AG04449 (cell line): ENCODE measurements around the gene SCART1.

ENCODE experiments used
- CTCF ChIA-PET: fragments of 350-600 bp; formaldehyde crosslinking; extraction: SDS; loops from one replicate; lab custom pipeline; 2021; ENCODE audit warnings: antibody characterized with exemption; lab: Yijun Ruan, JAX
- POLR2A ChIA-PET: fragments of 400-600, 350-600 bp; formaldehyde crosslinking; extraction: SDS; loops from one replicate; lab custom pipeline; 2020; ENCODE audit warnings: antibody characterized with exemption, inconsistent platforms; lab: Yijun Ruan, JAX
- DNase-seq: peaks from one replicate; pipeline ENCODE4 v3.0.0-alpha.2; 2010; ENCODE audit warnings: low read depth, low spot score
- H3K4me3 ChIP-seq: 2 replicates; pipeline ENCODE4 v1.5.1; 2011; ENCODE audit warnings: low read depth, mild to moderate bottlenecking, control low read depth, low read length
- TF ChIP-seq, protein P1 (sequence below): IDR thresholded peaks from one replicate; pipeline ENCODE4 v1.5.1; 2011; ENCODE audit warnings: mild to moderate bottlenecking, moderate library complexity, low read length, control low read depth, inconsistent platforms; ENCODE audit not compliant: insufficient read depth; ENCODE audit errors: missing control alignments

SCART1 gene

GRCh38 chr10:133415752-133416151, 38.0 kb upstream of the SCART1 start:
- DNase-seq: no peak
- POLR2A ChIA-PET: no interaction called here
- CTCF ChIA-PET: no interaction called here
- no peak overlapping the region for H3K4me3 ChIP-seq
- TF ChIP-seq, protein P1, sequence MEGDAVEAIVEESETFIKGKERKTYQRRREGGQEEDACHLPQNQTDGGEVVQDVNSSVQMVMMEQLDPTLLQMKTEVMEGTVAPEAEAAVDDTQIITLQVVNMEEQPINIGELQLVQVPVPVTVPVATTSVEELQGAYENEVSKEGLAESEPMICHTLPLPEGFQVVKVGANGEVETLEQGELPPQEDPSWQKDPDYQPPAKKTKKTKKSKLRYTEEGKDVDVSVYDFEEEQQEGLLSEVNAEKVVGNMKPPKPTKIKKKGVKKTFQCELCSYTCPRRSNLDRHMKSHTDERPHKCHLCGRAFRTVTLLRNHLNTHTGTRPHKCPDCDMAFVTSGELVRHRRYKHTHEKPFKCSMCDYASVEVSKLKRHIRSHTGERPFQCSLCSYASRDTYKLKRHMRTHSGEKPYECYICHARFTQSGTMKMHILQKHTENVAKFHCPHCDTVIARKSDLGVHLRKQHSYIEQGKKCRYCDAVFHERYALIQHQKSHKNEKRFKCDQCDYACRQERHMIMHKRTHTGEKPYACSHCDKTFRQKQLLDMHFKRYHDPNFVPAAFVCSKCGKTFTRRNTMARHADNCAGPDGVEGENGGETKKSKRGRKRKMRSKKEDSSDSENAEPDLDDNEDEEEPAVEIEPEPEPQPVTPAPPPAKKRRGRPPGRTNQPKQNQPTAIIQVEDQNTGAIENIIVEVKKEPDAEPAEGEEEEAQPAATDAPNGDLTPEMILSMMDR: no peak

DNA sequence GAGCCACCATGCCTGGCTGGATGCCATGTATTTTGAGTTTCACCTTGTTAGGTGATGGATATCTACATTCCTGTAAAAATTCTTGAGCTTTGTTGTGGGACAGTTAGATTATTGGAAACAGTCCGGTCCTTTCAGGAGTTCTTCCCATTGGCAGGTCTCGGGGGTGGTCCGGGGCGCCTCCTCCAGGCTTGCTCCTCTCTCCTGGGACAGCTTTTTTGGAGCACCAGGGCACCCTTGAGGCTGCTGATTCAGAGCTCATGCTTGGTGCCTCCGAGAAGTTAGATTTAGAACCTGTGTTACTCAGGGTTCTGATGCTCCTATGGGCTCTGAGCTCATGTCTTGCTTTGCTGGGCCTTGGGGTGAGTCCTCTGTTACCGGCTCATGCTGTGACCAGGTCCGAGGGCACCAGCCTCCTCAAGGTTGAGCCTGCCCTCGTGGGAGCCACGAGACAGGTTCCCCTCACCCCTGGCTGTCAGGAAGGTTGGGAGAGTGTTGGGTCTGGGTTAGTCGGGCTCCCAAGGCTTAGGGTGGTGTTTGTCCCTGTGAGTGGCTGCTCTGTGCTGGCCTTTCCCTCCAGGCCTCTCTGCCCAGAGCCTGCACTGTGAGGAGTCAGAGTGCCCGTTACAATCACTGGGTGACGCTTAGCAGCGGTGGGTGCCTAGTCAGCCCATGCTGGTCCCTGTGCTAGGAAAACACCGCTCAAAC, 35.3 kb upstream of the SCART1 start:
- POLR2A ChIA-PET: no interaction called here
- no peak overlapping the region for H3K4me3 ChIP-seq
- TF ChIP-seq, protein P1: no peak
- no peak for DNase-seq
- CTCF ChIA-PET: no interaction called here

- ChIA-PET POLR2A (no interaction called here), CTCF (interaction anchor here (2.0 kb wide), 1 partner anchor 9 kb away, joined by 6 read pairs; no protein-coding TSS in a partner anchor)
- TF ChIP-seq, protein P1: no peak
- no peak overlapping the region for H3K4me3 ChIP-seq
- DNase-seq: no peak
Observed at GRCh38 chr10:133419211-133419950, 34.4 kb upstream of the SCART1 start.

DNA sequence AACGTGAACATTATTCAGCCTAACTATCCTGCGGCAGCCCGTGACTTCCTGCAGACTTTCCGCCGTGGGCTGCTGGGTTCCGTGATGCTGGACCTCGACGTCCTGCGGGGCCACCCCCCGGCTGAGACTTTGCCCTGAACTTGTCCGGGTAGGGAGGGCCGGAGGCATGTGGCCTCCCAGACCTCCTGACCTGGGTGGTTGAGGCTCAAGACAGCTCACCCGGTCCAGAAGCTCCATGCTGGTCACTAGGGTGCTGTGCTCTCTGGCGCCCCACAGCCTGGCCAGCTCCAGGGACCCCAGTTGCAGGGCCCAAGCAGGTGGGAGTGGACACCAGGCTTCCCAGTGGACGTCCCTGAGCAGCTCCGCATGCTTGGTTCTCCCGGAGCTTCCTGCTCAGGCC, 33.7 kb upstream of the SCART1 start:
- POLR2A ChIA-PET: no interaction called here

DNA sequence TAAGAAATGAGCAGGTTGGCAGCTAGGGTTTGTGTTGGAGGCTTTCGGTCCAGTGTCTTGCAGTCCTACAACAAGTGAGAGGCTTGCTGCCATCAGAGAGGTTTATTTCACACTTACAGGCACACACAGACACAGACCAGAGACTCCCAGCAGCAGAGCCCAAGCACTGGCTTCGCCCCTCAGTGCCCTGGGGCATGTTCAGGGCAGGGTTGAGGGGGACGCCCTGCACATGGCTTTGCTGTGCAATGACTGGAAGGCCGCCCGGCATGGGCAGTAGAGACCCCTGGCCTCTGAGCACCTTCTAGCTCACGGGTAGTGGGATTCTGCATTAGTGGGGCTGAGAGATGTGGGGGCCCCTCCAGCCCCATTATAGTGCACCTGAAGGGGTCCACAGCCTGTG, 33.2 kb upstream of the SCART1 start:
- POLR2A ChIA-PET: no interaction called here
- TF ChIP-seq, protein P1: no peak
- DNase-seq: no peak
- CTCF ChIA-PET: interaction anchor here (1.0 to 2.0 kb wide), 2 partner anchors 10 to 18 kb away, joined by 4 to 6 read pairs; no protein-coding TSS in a partner anchor
- H3K4me3 ChIP-seq: no peak overlapping the region

More for the DNA sequence above, 33.7 kb upstream of the SCART1 start:
- TF ChIP-seq, protein P1: no peak
- no peak overlapping the region for H3K4me3 ChIP-seq
- no peak for DNase-seq
- CTCF ChIA-PET: interaction anchor here (1.0 to 2.0 kb wide), 2 partner anchors 9 to 19 kb away, joined by 4 to 6 read pairs; no protein-coding TSS in a partner anchor
